Testis (tissue), 2 donors: Measurements from ENCODE around the gene NPEPL1.
"Not testable (repeated sequence)": the region's sequence is repeated elsewhere in the genome, so short reads cannot be mapped to it uniquely, and the experiment has no call there.

Experiments used
- POLR2A ChIP-seq: fragments of 450-650 bp; IDR thresholded peaks from one replicate; pipeline ENCODE4 v1.6.1; 2017; ENCODE audit warnings: antibody characterized with exemption, mild to moderate bottlenecking, moderate library complexity
- TF ChIP-seq, protein P1 (sequence below), 3 experiments: fragments of 450-650 bp in 2 of 3; fragments of 200-600 bp in 1 of 3; sonication (generic) in 1 of 3; IDR thresholded peaks; one replicate each; pipeline ENCODE4 v1.5.1; 2016 to 2019; ENCODE audit warnings: antibody characterized with exemption in 3 of 3, mild to moderate bottlenecking in 2 of 3, moderate library complexity in 1 of 3

DNA sequence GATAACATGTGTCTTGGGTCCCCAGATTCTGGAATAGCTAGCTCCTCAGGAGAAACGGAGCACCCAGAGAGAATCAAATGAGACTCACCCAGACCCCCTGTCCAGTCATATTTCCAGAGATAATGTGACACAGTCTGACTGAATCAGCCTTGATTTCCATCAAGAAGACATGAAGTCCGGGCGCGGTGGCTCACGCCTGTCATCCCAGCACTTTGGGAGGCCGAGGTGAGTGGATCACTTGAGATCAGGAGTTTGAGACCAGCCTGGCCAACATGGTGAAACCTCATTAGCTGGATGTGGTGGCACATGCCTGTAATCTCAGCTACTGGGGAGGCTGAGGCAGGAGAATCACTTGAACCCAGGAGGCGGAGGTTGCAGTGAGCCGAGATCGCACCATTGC lies 49.7 kb upstream of the NPEPL1 start:
- TF ChIP-seq, protein P1, sequence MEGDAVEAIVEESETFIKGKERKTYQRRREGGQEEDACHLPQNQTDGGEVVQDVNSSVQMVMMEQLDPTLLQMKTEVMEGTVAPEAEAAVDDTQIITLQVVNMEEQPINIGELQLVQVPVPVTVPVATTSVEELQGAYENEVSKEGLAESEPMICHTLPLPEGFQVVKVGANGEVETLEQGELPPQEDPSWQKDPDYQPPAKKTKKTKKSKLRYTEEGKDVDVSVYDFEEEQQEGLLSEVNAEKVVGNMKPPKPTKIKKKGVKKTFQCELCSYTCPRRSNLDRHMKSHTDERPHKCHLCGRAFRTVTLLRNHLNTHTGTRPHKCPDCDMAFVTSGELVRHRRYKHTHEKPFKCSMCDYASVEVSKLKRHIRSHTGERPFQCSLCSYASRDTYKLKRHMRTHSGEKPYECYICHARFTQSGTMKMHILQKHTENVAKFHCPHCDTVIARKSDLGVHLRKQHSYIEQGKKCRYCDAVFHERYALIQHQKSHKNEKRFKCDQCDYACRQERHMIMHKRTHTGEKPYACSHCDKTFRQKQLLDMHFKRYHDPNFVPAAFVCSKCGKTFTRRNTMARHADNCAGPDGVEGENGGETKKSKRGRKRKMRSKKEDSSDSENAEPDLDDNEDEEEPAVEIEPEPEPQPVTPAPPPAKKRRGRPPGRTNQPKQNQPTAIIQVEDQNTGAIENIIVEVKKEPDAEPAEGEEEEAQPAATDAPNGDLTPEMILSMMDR (IDR thresholded peaks at IDR 0.05) = not testable (repeated sequence)
- not testable (repeated sequence) for TF ChIP-seq POLR2A
